Measurements from ENCODE around the gene SRPRA. TPM values are rescaled to one million over a fixed set of nuclear protein-coding genes. Genes with fewer than 3 reads are reported as not detected.

Gene SRPRA
- total RNA-seq, 2 donors from 2014 or later, result 120 to 191 TPM

- WGBS, 2 donors, result 73 to 78% methylated on average over 6 of the region's 6 CpGs
- no peak overlapping the region for H3K4me3 ChIP-seq
- intact Hi-C loops (cut with DNase I), result no loop called here
- DNase-seq (no peak), ATAC-seq (no peak)
- H3K27ac ChIP-seq, result no peak overlapping the region
- H3K27me3 ChIP-seq, result no peaks in the 10 kb centered on the region
- TF ChIP-seq, protein P1, sequence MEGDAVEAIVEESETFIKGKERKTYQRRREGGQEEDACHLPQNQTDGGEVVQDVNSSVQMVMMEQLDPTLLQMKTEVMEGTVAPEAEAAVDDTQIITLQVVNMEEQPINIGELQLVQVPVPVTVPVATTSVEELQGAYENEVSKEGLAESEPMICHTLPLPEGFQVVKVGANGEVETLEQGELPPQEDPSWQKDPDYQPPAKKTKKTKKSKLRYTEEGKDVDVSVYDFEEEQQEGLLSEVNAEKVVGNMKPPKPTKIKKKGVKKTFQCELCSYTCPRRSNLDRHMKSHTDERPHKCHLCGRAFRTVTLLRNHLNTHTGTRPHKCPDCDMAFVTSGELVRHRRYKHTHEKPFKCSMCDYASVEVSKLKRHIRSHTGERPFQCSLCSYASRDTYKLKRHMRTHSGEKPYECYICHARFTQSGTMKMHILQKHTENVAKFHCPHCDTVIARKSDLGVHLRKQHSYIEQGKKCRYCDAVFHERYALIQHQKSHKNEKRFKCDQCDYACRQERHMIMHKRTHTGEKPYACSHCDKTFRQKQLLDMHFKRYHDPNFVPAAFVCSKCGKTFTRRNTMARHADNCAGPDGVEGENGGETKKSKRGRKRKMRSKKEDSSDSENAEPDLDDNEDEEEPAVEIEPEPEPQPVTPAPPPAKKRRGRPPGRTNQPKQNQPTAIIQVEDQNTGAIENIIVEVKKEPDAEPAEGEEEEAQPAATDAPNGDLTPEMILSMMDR (IDR thresholded peaks at IDR 0.05), result no peak
- no peak for TF ChIP-seq POLR2A (IDR thresholded peaks at IDR 0.05)
- peaks cover 0 to 10% of the 10 kb centered on the region in 2 donors for H3K36me3 ChIP-seq (replicated peaks in 1 of 2; ENCODE audit: insufficient read depth in 1 of 2, low read depth in 2 of 2)
- no peaks in the 10 kb centered on the region for H3K9me3 ChIP-seq
- H3K4me1 ChIP-seq, result peaks cover 17% of the 10 kb centered on the region
Measured at GRCh38 chr11:126288237-126288636, 19.5 kb upstream of the SRPRA start.

GRCh38 chr11:126284829-126285228, 16.1 kb upstream of the SRPRA start:
- Histone ChIP-seq H3K27ac (no peak overlapping the region), H3K4me3 (no peak overlapping the region), H3K36me3 (replicated peaks in 1 of 2; ENCODE audit: insufficient read depth in 1 of 2, low read depth in 2 of 2) (no peaks in the 10 kb centered on the region), H3K27me3 (no peaks in the 10 kb centered on the region), H3K4me1 (peaks cover 26% of the 10 kb centered on the region), H3K9me3 (no peaks in the 10 kb centered on the region)
- intact Hi-C loops (cut with DNase I), result no loop called here
- TF ChIP-seq, protein P1 (IDR thresholded peaks at IDR 0.05), result no peak
- TF ChIP-seq POLR2A (IDR thresholded peaks at IDR 0.05), result no peak
- ATAC-seq (no peak), DNase-seq (peak; percentile 55 to 70 (median 60))
- WGBS, 2 donors, result 60 to 84% methylated on average over 6 of the region's 6 CpGs

DNA sequence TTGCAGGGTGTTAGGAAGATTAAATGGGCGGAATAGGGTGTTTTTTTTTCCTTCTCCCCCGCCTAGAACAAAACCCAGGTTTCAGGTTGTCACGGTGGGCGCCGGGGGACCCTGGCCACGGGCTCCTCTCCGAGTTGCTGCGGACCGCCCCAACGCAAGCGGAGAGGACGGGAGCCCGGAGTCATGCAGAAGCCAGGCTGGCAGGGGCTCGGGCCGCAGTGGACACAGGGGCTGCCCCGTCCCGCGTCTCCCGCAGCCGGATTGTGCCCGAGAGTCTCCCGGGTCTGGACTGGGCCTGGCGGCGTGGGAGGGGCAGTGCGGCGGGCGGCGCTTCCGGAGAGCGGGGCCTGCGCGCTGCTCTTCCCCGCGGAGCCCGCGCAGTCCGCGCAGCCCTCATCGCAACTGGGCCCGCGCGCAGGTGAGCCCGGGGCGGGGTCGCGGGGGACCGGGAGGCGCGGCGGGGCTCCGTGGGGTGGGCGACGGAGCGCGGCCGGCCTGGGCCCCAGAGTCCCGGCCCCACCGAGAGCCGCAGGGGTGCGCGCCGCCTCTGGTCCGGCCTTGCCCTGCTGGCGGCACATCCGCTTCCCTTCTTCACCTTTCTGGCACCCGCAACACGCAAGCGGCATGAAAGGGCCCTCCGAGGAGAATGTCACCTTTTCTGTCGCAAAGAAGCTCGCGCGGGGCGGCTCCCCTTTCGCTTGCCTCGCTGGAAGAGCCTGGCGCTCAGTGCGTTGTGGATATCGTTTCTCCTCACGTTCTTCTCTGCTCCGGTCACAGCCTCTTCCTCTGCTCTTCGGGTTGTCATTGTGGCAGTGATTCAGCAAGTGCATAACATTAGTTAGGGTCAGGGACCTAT, 14.3 kb upstream of the SRPRA start, which contains the start of gene TIRAP:
TIRAP (plus strand) TSS at position 358 of the 856 bp plus-strand sequence. CDS start 7,802 bp downstream, outside the sequence.
- 0 to 2% methylated on average over 23 to 79 of the region's 82 CpGs for WGBS, 2 donors
- peaks cover 26% of the 10 kb centered on the region for H3K4me1 ChIP-seq
- H3K4me3 ChIP-seq, result peak within 1 kb of the TSS; percentile 8 to 60

GRCh38 chr11:126282361-126282735, 13.7 kb upstream of the SRPRA start:
- peak overlapping the region; percentile 8 to 60 for H3K4me3 ChIP-seq
- intact Hi-C loops (cut with DNase I), result no loop called here
- ATAC-seq (peak; percentile 52), DNase-seq (peak; percentile 41 to 60 (median 50))
- no peaks in the 10 kb centered on the region for H3K27me3 ChIP-seq
- H3K27ac ChIP-seq, result peak overlapping the region; percentile 80 to 94 (median 86)
- H3K9me3 ChIP-seq, result no peaks in the 10 kb centered on the region
- 1 to 11% methylated on average over 8 to 15 of the region's 15 CpGs for WGBS, 2 donors
- H3K36me3 ChIP-seq (replicated peaks in 1 of 2; ENCODE audit: insufficient read depth in 1 of 2, low read depth in 2 of 2), result no peaks in the 10 kb centered on the region
- TF ChIP-seq POLR2A (IDR thresholded peaks at IDR 0.05), result no peak
- TF ChIP-seq, protein P1 (IDR thresholded peaks at IDR 0.05), result no peak
- H3K4me1 ChIP-seq, result peaks cover 26% of the 10 kb centered on the region

More for the DNA sequence above, 14.3 kb upstream of the SRPRA start, which contains the start of gene TIRAP:
- H3K9me3 ChIP-seq, result no peaks in the 10 kb centered on the region
- peak within 1 kb of the TSS; percentile 80 to 94 (median 86) for H3K27ac ChIP-seq
- TF ChIP-seq, protein P1 (IDR thresholded peaks at IDR 0.05), result peak in 5 of 7 experiments; percentile 7 to 50 (median 36)
- TF ChIP-seq POLR2A (IDR thresholded peaks at IDR 0.05), result peak; percentile 70 to 84 (median 80)
- H3K36me3 ChIP-seq (replicated peaks in 1 of 2; ENCODE audit: insufficient read depth in 1 of 2, low read depth in 2 of 2), result no peaks in the 10 kb centered on the region
- intact Hi-C loops (cut with DNase I), result no loop called here
- DNase-seq (peak; percentile 70 to 75 (median 73)), ATAC-seq (peak; percentile 89)
- no peaks in the 10 kb centered on the region for H3K27me3 ChIP-seq
